K562 (cell line): ENCODE measurements around the gene C1orf50. TPM values are rescaled to one million over a fixed set of nuclear protein-coding genes. Genes with fewer than 3 reads are reported as not detected.

ENCODE experiments used
- ATAC-seq: fragments of 200-7000 bp; cut with Tn5 transposase; 3 replicates; pipeline ENCODE4 v1.9.1; 2020; ENCODE audit warnings: moderate library complexity
- BruUV-seq: library from RNA; stranded (reverse); fragments of 400-500 nt; replicated peaks from 2 replicates; lab custom pipeline; 2021; lab: Mats Ljungman, UMichigan
- CTCF ChIA-PET: fragments of 300-600 bp; formaldehyde crosslinking; extraction: SDS; loops from one replicate; lab custom pipeline; 2021; ENCODE audit warnings: low intra/inter-chr PET ratio; lab: Yijun Ruan, JAX
- POLR2A ChIA-PET: fragments of 300-600, 350-650 bp; sonication (Branson Sonifier 250); formaldehyde crosslinking; extraction: SDS; loops from one replicate; lab custom pipeline; 2021; ENCODE audit warnings: antibody characterized with exemption, inconsistent platforms; lab: Yijun Ruan, JAX
- DNase-seq, 4 experiments: peaks; one replicate each; pipeline versions ENCODE4 v3.0.0 to v3.0.0-alpha.2; 2011 to 2018; ENCODE audit warnings: low spot score in 3 of 4, mixed read lengths in 3 of 4; ENCODE audit errors: extremely low read depth in 1 of 4
- FAIRE-seq: peaks from 2 replicates; lab custom pipeline; 2011; peaks lifted over from hg19 to GRCh38; lab: Jason Lieb, UNC
- H2AFZ ChIP-seq: 2 replicates; pipeline ENCODE4 v1.6.0; 2011; ENCODE audit warnings: low read depth, low read length, control low read depth, inconsistent platforms
- H3K27ac ChIP-seq: fragments of 200-600 bp; 3 replicates; pipeline ENCODE4 v1.8.0; 2011; ENCODE audit warnings: low read depth, mild to moderate bottlenecking, control low read depth, inconsistent platforms, low read length, moderate library complexity, mixed read lengths; ENCODE audit errors: extremely low read depth
- H3K27me3 ChIP-seq, 2 experiments: fragments of 300-600 bp in 1 of 2; 2 replicates in 1 of 2; 3 replicates in 1 of 2; pipeline versions ENCODE4 v1.6.0 to v1.8.0; 2011; ENCODE audit warnings: inconsistent platforms in 2 of 2, low read length in 2 of 2, mild to moderate bottlenecking in 1 of 2, mixed read lengths in 1 of 2, moderate library complexity in 1 of 2; ENCODE audit not compliant: control insufficient read depth in 2 of 2, insufficient read depth in 2 of 2
- H3K36me3 ChIP-seq: fragments of 300-600 bp; 3 replicates; pipeline ENCODE4 v1.8.0; 2011; ENCODE audit warnings: mild to moderate bottlenecking, low read length, inconsistent platforms; ENCODE audit not compliant: control insufficient read depth, insufficient read depth
- H3K4me1 ChIP-seq, 2 experiments: fragments of 200-600 bp in 1 of 2; replicated peaks in 1 of 2; 2 replicates in 1 of 2; 3 replicates in 1 of 2; pipeline versions ENCODE4 v1.5.1 to v1.8.0; 2011; ENCODE audit warnings: inconsistent platforms in 2 of 2, low read length in 2 of 2, mild to moderate bottlenecking in 1 of 2, mixed read lengths in 1 of 2, moderate library complexity in 1 of 2; ENCODE audit not compliant: control insufficient read depth in 2 of 2, insufficient read depth in 2 of 2
- H3K4me2 ChIP-seq: 2 replicates; pipeline ENCODE4 v1.6.1; 2011; ENCODE audit warnings: low read length, control low read depth, inconsistent platforms, mixed read lengths; ENCODE audit not compliant: insufficient read depth
- H3K4me3 ChIP-seq: fragments of 200-600 bp; sonication (generic), shearing (Covaris generic); 2 replicates; pipeline ENCODE4 v1.5.1; 2016; ENCODE audit warnings: control low read depth, inconsistent platforms
- H3K79me2 ChIP-seq: fragments of 200-600 bp; 3 replicates; pipeline ENCODE4 v1.8.0; 2011; ENCODE audit warnings: low read length, inconsistent platforms; ENCODE audit not compliant: control insufficient read depth, insufficient read depth
- H3K9ac ChIP-seq, 2 experiments: 2 replicates each; pipeline versions ENCODE4 v1.6.0 to v1.6.1; 2011; ENCODE audit warnings: low read depth in 2 of 2, low read length in 2 of 2, control low read depth in 1 of 2, inconsistent platforms in 1 of 2, mild to moderate bottlenecking in 1 of 2, mixed read lengths in 1 of 2; ENCODE audit not compliant: insufficient read depth in 1 of 2
- H3K9me1 ChIP-seq: one replicate; pipeline ENCODE4 v1.6.0; 2011; ENCODE audit warnings: inconsistent platforms, mild to moderate bottlenecking, low read length, moderate library complexity; ENCODE audit not compliant: control insufficient read depth, insufficient read depth
- H3K9me3 ChIP-seq: replicated peaks from 2 replicates; pipeline ENCODE4 v1.5.1; 2011; ENCODE audit warnings: low read depth, low read length, inconsistent platforms; ENCODE audit not compliant: control insufficient read depth, insufficient read depth
- H4K20me1 ChIP-seq: replicated peaks from 2 replicates; pipeline ENCODE4 v1.6.1; 2011; ENCODE audit warnings: low read length, inconsistent platforms, mixed read lengths; ENCODE audit not compliant: control insufficient read depth, insufficient read depth
- CBFA2T2 ChIP-seq: fragments of 450-650 bp; conservative IDR thresholded peaks from 2 replicates; pipeline ENCODE4 v1.6.1; 2017; ENCODE audit warnings: mild to moderate bottlenecking
- CREB1 ChIP-seq, 2 experiments: sonication (generic) in 1 of 2; formaldehyde crosslinking in 1 of 2; IDR thresholded peaks; 2 replicates each; pipeline versions ENCODE4 v1.6.1 to v1.8.0; 2012 to 2022; ENCODE audit warnings: inconsistent platforms in 1 of 2, mild to moderate bottlenecking in 1 of 2, missing genetic modification reagents in 1 of 2, moderate library complexity in 1 of 2
- MECOM ChIP-seq: fragments of 250-450 bp; sonication (Bioruptor Pico); IDR thresholded peaks from 2 replicates; pipeline ENCODE4 v1.8.0; 2022; ENCODE audit warnings: inconsistent platforms
- SMARCE1 ChIP-seq: fragments of 450-650 bp; IDR thresholded peaks from 2 replicates; pipeline ENCODE4 v1.7.1; 2016; ENCODE audit warnings: mild to moderate bottlenecking
- SREBF2 ChIP-seq: sonication (generic); formaldehyde crosslinking; IDR thresholded peaks from 2 replicates; pipeline ENCODE4 v1.4.0; 2020; ENCODE audit warnings: mild to moderate bottlenecking, missing genetic modification reagents
- TAF1 ChIP-seq: IDR thresholded peaks from 2 replicates; pipeline ENCODE4 v1.6.1; 2011; ENCODE audit warnings: mild to moderate bottlenecking, low read length, moderate library complexity; ENCODE audit not compliant: insufficient read depth, control insufficient read depth, severe bottlenecking; ENCODE audit errors: extremely low read depth
- TCF7 ChIP-seq: sonication (generic); IDR thresholded peaks from 2 replicates; pipeline ENCODE4 v1.6.1; 2016; ENCODE audit warnings: antibody characterized with exemption, borderline replicate concordance
- ZNF24 ChIP-seq: fragments of 450-650 bp; IDR thresholded peaks from 2 replicates; pipeline ENCODE4 v1.6.1; 2016
- WGBS: fragments of 100-300 bp; shearing (Covaris generic); methylation state at CpG from one replicate; pipeline ENCODE4 v1.1.6; 2016; ENCODE audit warnings: low coverage, mixed read lengths; ENCODE audit not compliant: insufficient coverage; ENCODE audit errors: missing lambda C conversion rate; 5-methylcytosine and 5-hydroxymethylcytosine counted together
- in situ Hi-C: fragments of 300-500 bp; cut with MboI; formaldehyde crosslinking; loops from 4 replicates; pipeline ENCODE4 v1.15.0; 2018; ENCODE audit warnings: inconsistent platforms, mixed read lengths
- intact Hi-C: fragments of 100-400 bp; cut with micrococcal nuclease; formaldehyde crosslinking; loops from 2 replicates; pipeline ENCODE4 v1.14.2; 2022
- polyA plus RNA-seq, 8 experiments: library from polyadenylated mRNA; depleted of rRNA in 4 of 8; stranded (reverse) in 5 of 8; unstranded in 3 of 8; fragments of >200 nt; fragmentation: Nextera tagmentation in 2 of 8; fragmentation: Illumina TruSeq in 1 of 8; extraction: Ambion mirVana in 2 of 8; extraction: Trizol in 1 of 8; gene quantifications; 2 replicates each; pipeline versions ENCODE4 v1.2.1 to v1.2.3, GENCODE V29; 2011 to 2014; ENCODE audit warnings: inconsistent platforms in 1 of 8, missing spikeins in 1 of 8
- total RNA-seq, 7 experiments: library from RNA; depleted of rRNA in 6 of 7; stranded (reverse); fragments of >200 nt in 6 of 7; fragmentation: Illumina TruSeq in 2 of 7; extraction: Trizol in 2 of 7; gene quantifications; 2 replicates each; pipeline versions ENCODE4 v1.2.1 to v1.2.3, GENCODE V29; 2011 to 2021; ENCODE audit warnings: low replicate concordance in 1 of 7
- TF ChIP-seq, protein P1 (sequence below): fragments of 450-650 bp; IDR thresholded peaks from 2 replicates; pipeline ENCODE4 v1.6.1; 2016; ENCODE audit warnings: missing biosample characterization, missing genetic modification characterization

The C1orf50 gene
- total and polyA plus RNA-seq, 9 of the 15 experiments (the other 6 are each of a cell fraction or from before 2014, with no cell fraction given) = 0.55 to 13.9 (median 5.2) TPM

DNA sequence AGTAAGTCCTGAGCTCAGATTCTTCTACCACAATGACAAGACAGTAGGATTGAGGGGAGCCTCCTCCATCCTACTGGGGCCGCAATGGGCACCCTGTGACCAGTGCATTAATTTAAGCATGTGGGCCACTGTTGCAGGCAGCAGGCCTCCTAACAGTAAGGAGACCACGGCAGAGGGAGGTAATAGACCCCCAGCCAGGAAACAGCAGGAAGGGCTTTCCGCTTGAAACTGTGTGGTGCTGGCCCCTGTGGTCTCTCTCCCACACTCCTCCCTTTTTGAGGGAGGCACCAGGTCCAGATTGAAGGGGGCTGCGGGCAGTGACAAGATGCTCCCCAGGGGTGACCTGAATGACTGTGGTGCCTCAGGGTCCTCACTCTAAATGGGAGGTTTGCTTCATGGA, 25.3 kb upstream of the C1orf50 start:
- intact Hi-C loops (no loop called here), in situ Hi-C loops (loop anchor here (10.0 to 25.0 kb wide), 2 partner anchors 154 to 397 kb away; no protein-coding TSS in a partner anchor)
- ATAC-seq (no peak), FAIRE-seq (no peak), DNase-seq (no peak)
- no peaks in the 10 kb centered on the region for H3K9me1 ChIP-seq
- H3K27me3 ChIP-seq = peaks cover 4 to 29% of the 10 kb centered on the region in 2 experiments; a peak in 4 of 5 replicates
- H2AFZ ChIP-seq = no peak overlapping the region
- TF ChIP-seq SMARCE1 (no peak), SREBF2 (CRISPR knock-in tag) (no peak), ZNF24 (no peak), CREB1 (IDR thresholded peaks at IDR 0.05) (no peak), CREB1 (CRISPR knock-in tag; IDR thresholded peaks at IDR 0.05) (no peak), MECOM (CRISPR knock-in tag) (no peak), TCF7 (no peak), TAF1 (no peak), CBFA2T2 (no peak)
- TF ChIP-seq, protein P1, sequence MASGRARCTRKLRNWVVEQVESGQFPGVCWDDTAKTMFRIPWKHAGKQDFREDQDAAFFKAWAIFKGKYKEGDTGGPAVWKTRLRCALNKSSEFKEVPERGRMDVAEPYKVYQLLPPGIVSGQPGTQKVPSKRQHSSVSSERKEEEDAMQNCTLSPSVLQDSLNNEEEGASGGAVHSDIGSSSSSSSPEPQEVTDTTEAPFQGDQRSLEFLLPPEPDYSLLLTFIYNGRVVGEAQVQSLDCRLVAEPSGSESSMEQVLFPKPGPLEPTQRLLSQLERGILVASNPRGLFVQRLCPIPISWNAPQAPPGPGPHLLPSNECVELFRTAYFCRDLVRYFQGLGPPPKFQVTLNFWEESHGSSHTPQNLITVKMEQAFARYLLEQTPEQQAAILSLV (tag) = no peak
- peak overlapping the region in 1 of 2 experiments; percentile 23; a peak in 1 of 4 replicates for H3K9ac ChIP-seq
- H3K27ac ChIP-seq = no peak overlapping the region
- no peak overlapping the region for H3K4me2 ChIP-seq
- no peak overlapping the region for H3K4me3 ChIP-seq
- no TSS peak for BruUV-seq
- peaks cover 11% of the 10 kb centered on the region; the same call in 2 of the 3 replicates for H3K36me3 ChIP-seq
- peaks cover 0 to 26% of the 10 kb centered on the region in 2 experiments; a peak in 2 of 5 replicates for H3K4me1 ChIP-seq
- WGBS = 35% methylated on average over 3 of the region's 4 CpGs
- peaks cover 5% of the 10 kb centered on the region; the same call in 1 of the 2 replicates for H4K20me1 ChIP-seq
- H3K79me2 ChIP-seq = no peaks in the 10 kb centered on the region
- no peaks in the 10 kb centered on the region for H3K9me3 ChIP-seq
- ChIA-PET CTCF (no interaction called here), POLR2A (interaction anchor here (0.7 kb wide), 1 partner anchor 11 kb away, joined by 3 read pairs; no protein-coding TSS in a partner anchor)
